Endometrial microvascular endothelial cells (primary cell): ENCODE data around the gene NANP. TPM values are rescaled to one million over a fixed set of nuclear protein-coding genes. Genes with fewer than 3 reads are reported as not detected.
"Not testable (repeated sequence)": the region's sequence is repeated elsewhere in the genome, so short reads cannot be mapped to it uniquely, and the experiment has no call there.

ENCODE experiments used
- in situ Hi-C: cut with HindIII; loops from 2 replicates; pipeline ENCODE4 v1.10.0; 2017; ENCODE audit warnings: low sequenced_read_pairs, low pct_unique_long_range_greater_than_20kb; ENCODE audit errors: inconsistent ontology term
- total RNA-seq: library from RNA; depleted of rRNA; stranded (reverse); fragments of >200 nt; gene quantifications from one replicate; pipeline ENCODE4 v1.2.3, GENCODE V29; 2015; ENCODE audit errors: inconsistent ontology term

NANP gene
- 8.3 TPM for total RNA-seq

GRCh38 chr20:25623736-25624499 lies at the start of gene NANP:
Gene NANP, minus strand, starts transcription at chr20:25624014. Its CDS starts 66 bp downstream, at chr20:25623948.
- in situ Hi-C loops, result no loop called here

- in situ Hi-C loops, result no loop called here
Measured at GRCh38 chr20:25672659-25673235, 48.9 kb upstream of the NANP start.

GRCh38 chr20:25669826-25670422 lies 46.1 kb upstream of the NANP start:
- in situ Hi-C loops, result no loop called here

GRCh38 chr20:25668446-25668845 lies 44.6 kb upstream of the NANP start:
- in situ Hi-C loops, result no loop called here

GRCh38 chr20:25659999-25660398 lies 36.2 kb upstream of the NANP start:
- in situ Hi-C loops, result no loop called here

GRCh38 chr20:25654487-25654886 lies 30.7 kb upstream of the NANP start:
- in situ Hi-C loops, result no loop called here

- in situ Hi-C loops, result not testable (repeated sequence)
Measured at GRCh38 chr20:25652866-25653265, 29.1 kb upstream of the NANP start.

- in situ Hi-C loops, result no loop called here
Measured at GRCh38 chr20:25644814-25645213, 21.0 kb upstream of the NANP start.

GRCh38 chr20:25643716-25644115 lies 19.9 kb upstream of the NANP start:
- in situ Hi-C loops, result no loop called here

GRCh38 chr20:25637247-25637646 lies 13.4 kb upstream of the NANP start:
- in situ Hi-C loops, result no loop called here

GRCh38 chr20:25632940-25633790 lies 9.4 kb upstream of the NANP start:
- in situ Hi-C loops, result no loop called here

- in situ Hi-C loops, result not testable (repeated sequence)
Measured at GRCh38 chr20:25630615-25631014, 6.8 kb upstream of the NANP start.

GRCh38 chr20:25629816-25630499 lies 6.1 kb upstream of the NANP start:
- in situ Hi-C loops, result no loop called here

- in situ Hi-C loops, result no loop called here
Measured at GRCh38 chr20:25626779-25627178, 3.0 kb upstream of the NANP start.

- in situ Hi-C loops, result no loop called here
Measured at GRCh38 chr20:25624500-25624939, 706 bp upstream of the NANP start.

GRCh38 chr20:25623225-25623735 lies 534 bp downstream of the NANP start:
- in situ Hi-C loops, result no loop called here

- in situ Hi-C loops, result no loop called here
Measured at GRCh38 chr20:25622450-25623224, 1.2 kb downstream of the NANP start.

- in situ Hi-C loops, result no loop called here
Measured at GRCh38 chr20:25622049-25622448, 1.8 kb downstream of the NANP start.
